ENCODE data around the gene IFT20. TPM values are rescaled to one million over a fixed set of nuclear protein-coding genes. Genes with fewer than 3 reads are reported as not detected.

IFT20 gene
- total and polyA plus RNA-seq, 12 donors = 8.5 to 38.2 (median 11.2) TPM

GRCh38 chr17:28367641-28368305 lies 32.5 kb upstream of the IFT20 start:
- intact Hi-C loops (cut with DNase I) = no loop called here
- 91 to 93% methylated on average over 21 of the region's 21 CpGs for WGBS, 2 donors
- Histone ChIP-seq H3K9me3 (no peaks in the 10 kb centered on the region), H3K27me3 (peaks cover 0 to 12% (median 0%) of the 10 kb centered on the region in 7 donors), H3K4me1 (peaks cover 1 to 31% (median 22%) of the 10 kb centered on the region in 9 donors), H3K36me3 (peaks cover 0 to 29% (median 6%) of the 10 kb centered on the region in 9 donors), H3K4me3 (no peak overlapping the region), H3K27ac (no peak overlapping the region)
- TF ChIP-seq, protein P1, sequence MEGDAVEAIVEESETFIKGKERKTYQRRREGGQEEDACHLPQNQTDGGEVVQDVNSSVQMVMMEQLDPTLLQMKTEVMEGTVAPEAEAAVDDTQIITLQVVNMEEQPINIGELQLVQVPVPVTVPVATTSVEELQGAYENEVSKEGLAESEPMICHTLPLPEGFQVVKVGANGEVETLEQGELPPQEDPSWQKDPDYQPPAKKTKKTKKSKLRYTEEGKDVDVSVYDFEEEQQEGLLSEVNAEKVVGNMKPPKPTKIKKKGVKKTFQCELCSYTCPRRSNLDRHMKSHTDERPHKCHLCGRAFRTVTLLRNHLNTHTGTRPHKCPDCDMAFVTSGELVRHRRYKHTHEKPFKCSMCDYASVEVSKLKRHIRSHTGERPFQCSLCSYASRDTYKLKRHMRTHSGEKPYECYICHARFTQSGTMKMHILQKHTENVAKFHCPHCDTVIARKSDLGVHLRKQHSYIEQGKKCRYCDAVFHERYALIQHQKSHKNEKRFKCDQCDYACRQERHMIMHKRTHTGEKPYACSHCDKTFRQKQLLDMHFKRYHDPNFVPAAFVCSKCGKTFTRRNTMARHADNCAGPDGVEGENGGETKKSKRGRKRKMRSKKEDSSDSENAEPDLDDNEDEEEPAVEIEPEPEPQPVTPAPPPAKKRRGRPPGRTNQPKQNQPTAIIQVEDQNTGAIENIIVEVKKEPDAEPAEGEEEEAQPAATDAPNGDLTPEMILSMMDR (IDR thresholded peaks at IDR 0.05) = no peak
- ATAC-seq (no peak), DNase-seq (no peak)

- Histone ChIP-seq H3K27me3 (peaks cover 0 to under 1% (median 0%) of the 10 kb centered on the region in 7 donors), H3K4me1 (peaks cover 0 to 21% (median 15%) of the 10 kb centered on the region in 9 donors), H3K4me3 (no peak overlapping the region), H3K9me3 (no peaks in the 10 kb centered on the region), H3K27ac (no peak overlapping the region), H3K36me3 (peaks cover 0 to 40% (median 9%) of the 10 kb centered on the region in 9 donors)
- no peak for ATAC-seq
- intact Hi-C loops (cut with DNase I) = no loop called here
- WGBS, 2 donors = 71 to 73% methylated on average over 1 of the region's 1 CpG
- TF ChIP-seq, protein P1 (IDR thresholded peaks at IDR 0.05) = no peak
- DNase-seq = no peak
These were observed 31.3 kb upstream of the IFT20 start for GRCh38 chr17:28366605-28367004.

DNA sequence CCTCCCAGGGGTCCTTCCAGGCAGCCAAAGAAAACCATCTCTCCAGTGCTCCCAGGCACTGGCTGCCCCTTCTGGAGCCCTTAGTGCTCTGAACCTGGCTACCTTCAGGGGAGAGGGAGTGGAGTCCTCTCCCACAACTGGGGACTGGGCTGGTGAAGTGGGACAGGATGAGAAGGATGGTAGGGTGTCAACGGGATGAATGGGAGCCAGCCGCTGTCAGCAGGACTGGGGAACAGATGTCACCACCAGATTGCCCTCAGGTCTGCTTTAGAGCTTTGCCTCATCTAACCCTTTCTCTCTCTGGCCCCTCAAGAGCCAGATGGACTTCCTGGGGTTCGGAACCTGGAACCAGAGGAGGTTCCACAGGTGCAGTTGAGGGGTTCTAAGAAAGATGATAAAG lies 30.2 kb upstream of the IFT20 start:
- Histone ChIP-seq H3K36me3 (peaks cover 0 to 52% (median 18%) of the 10 kb centered on the region in 9 donors), H3K9me3 (no peaks in the 10 kb centered on the region)
- WGBS, 2 donors = 82 to 86% methylated on average over 3 of the region's 3 CpGs

DNA sequence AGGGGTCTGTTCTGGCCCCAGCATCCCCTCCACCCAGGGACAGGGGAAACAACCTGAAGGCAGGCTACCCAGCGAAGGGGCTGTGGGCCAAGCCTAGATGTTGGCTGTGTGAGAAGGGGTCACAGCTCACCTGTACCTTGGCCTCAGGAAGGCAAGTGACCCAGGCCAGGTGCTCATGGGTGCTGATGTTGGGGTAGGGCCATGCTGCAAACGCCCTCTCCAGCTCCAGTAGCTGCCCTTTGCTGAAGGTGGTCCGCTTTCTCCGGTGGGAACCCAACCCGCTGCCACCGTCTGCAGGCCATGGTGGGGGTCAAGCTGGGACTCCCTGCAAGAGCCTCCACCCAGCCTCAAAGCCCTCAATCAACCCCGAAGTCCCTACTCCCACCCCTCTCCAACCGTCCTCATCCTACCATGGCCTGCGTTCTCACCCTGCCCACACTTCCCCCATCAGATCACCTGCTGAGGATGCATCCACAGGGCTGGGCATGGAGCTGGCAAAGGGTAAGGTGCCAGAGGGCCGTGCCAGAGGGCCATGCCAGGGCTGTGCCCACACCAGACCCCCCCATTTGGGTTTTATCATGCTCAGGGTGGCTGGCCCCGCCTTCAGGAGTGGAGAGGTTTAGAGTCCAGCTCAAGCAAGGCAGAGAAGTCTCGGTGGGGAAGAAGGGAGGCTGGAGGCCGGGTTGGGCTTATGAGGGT lies 29.5 kb upstream of the IFT20 start, which contains the start of gene SEBOX:
Gene SEBOX, minus strand, starts transcription at position 535 of the 699 bp plus-strand sequence. Its CDS starts 48 bp downstream, at position 487.
- DNase-seq (no peak), ATAC-seq (no peak)
- Histone ChIP-seq H3K4me1 (peaks cover 0 to 5% (median 2%) of the 10 kb centered on the region in 9 donors), H3K4me3 (no peak within 1 kb of the TSS), H3K27ac (no peak within 1 kb of the TSS), H3K36me3 (peaks cover 0 to 58% (median 25%) of the 10 kb centered on the region in 9 donors), H3K27me3 (no peaks in the 10 kb centered on the region), H3K9me3 (no peaks in the 10 kb centered on the region)
- intact Hi-C loops (cut with DNase I) = no loop called here
- TF ChIP-seq, protein P1 (IDR thresholded peaks at IDR 0.05) = no peak
- WGBS, 2 donors = 90 to 92% methylated on average over 13 of the region's 13 CpGs

More for the DNA sequence above, 30.2 kb upstream of the IFT20 start:
- DNase-seq (no peak), ATAC-seq (no peak)
- H3K4me1 ChIP-seq = peaks cover 0 to 12% (median 7%) of the 10 kb centered on the region in 9 donors
- intact Hi-C loops (cut with DNase I) = no loop called here
- TF ChIP-seq, protein P1 (IDR thresholded peaks at IDR 0.05) = no peak
- H3K27me3 ChIP-seq = no peaks in the 10 kb centered on the region
- H3K27ac ChIP-seq = no peak overlapping the region
- no peak overlapping the region for H3K4me3 ChIP-seq
